GM23338 (cell line): Measurements from ENCODE around the gene C19orf47. TPM values are rescaled to one million over a fixed set of nuclear protein-coding genes. Genes with fewer than 3 reads are reported as not detected.

Experiments used
- ATAC-seq: fragments of 200-7000 bp; cut with Tn5 transposase; 3 replicates; pipeline ENCODE4 v1.9.1; 2020
- DNase-seq: peaks from one replicate; pipeline ENCODE4 v3.0.0-alpha.2; 2015; ENCODE audit warnings: low spot score
- H2AFZ ChIP-seq: fragments of 200-600 bp; sonication (generic); 2 replicates; pipeline ENCODE4 v1.8.0; 2016; ENCODE audit warnings: antibody characterized with exemption, mild to moderate bottlenecking, moderate library complexity
- H3F3A ChIP-seq: fragments of 200-600 bp; sonication (generic); replicated peaks from 2 replicates; pipeline ENCODE4 v1.8.0; 2017; ENCODE audit warnings: antibody characterized with exemption, mixed run types, low read depth
- H3K27ac ChIP-seq: fragments of 200-600 bp; sonication (generic); 2 replicates; pipeline ENCODE4 v1.6.1; 2016; ENCODE audit warnings: low read depth
- H3K27me3 ChIP-seq: fragments of 200-600 bp; sonication (generic); 2 replicates; pipeline ENCODE4 v1.8.0; 2016; ENCODE audit warnings: mild to moderate bottlenecking, mixed run types, moderate library complexity; ENCODE audit not compliant: insufficient read depth
- H3K36me3 ChIP-seq: fragments of 200-600 bp; sonication (generic); 2 replicates; pipeline ENCODE4 v1.8.0; 2016; ENCODE audit warnings: mild to moderate bottlenecking; ENCODE audit not compliant: insufficient read depth
- H3K4me1 ChIP-seq: fragments of 200-600 bp; sonication (generic); 2 replicates; pipeline ENCODE4 v1.8.0; 2016; ENCODE audit warnings: mild to moderate bottlenecking, moderate library complexity; ENCODE audit not compliant: insufficient read depth
- H3K4me2 ChIP-seq: fragments of 200-600 bp; sonication (generic); 2 replicates; pipeline ENCODE4 v1.7.1; 2017; ENCODE audit warnings: mixed run types
- H3K4me3 ChIP-seq: fragments of 200-600 bp; sonication (generic); 2 replicates; pipeline ENCODE4 v1.6.1; 2016; ENCODE audit warnings: mixed run types
- H3K79me2 ChIP-seq: fragments of 200-600 bp; sonication (generic); replicated peaks from 2 replicates; pipeline ENCODE4 v1.8.0; 2017; ENCODE audit warnings: mild to moderate bottlenecking; ENCODE audit not compliant: insufficient read depth
- H3K9me2 ChIP-seq: fragments of 200-600 bp; sonication (generic); 2 replicates; pipeline ENCODE4 v1.8.0; 2017; ENCODE audit not compliant: insufficient read depth
- H4K20me1 ChIP-seq: fragments of 200-600 bp; sonication (generic); replicated peaks from 2 replicates; pipeline ENCODE4 v1.8.0; 2017; ENCODE audit warnings: mild to moderate bottlenecking; ENCODE audit not compliant: insufficient read depth
- H3K27ac Mint-ChIP-seq: 2 replicates; pipeline ENCODE4 v1.8.0; 2020; ENCODE audit warnings: inconsistent platforms, mild to moderate bottlenecking, moderate library complexity, mixed read lengths
- H3K27me3 Mint-ChIP-seq: 3 replicates; pipeline ENCODE4 v1.8.0; 2022; ENCODE audit warnings: low read depth, mild to moderate bottlenecking, moderate library complexity, mixed read lengths, inconsistent platforms; ENCODE audit not compliant: insufficient read depth, poor library complexity
- H3K36me3 Mint-ChIP-seq: 3 replicates; pipeline ENCODE4 v1.8.0; 2021; ENCODE audit warnings: low read depth, mild to moderate bottlenecking, inconsistent platforms, moderate library complexity, mixed read lengths
- H3K4me1 Mint-ChIP-seq: 3 replicates; pipeline ENCODE4 v1.8.0; 2020; ENCODE audit warnings: mild to moderate bottlenecking, inconsistent platforms, mixed read lengths
- H3K4me3 Mint-ChIP-seq: 3 replicates; pipeline ENCODE4 v1.8.0; 2021; ENCODE audit warnings: moderate library complexity, mild to moderate bottlenecking, inconsistent platforms, mixed read lengths
- H3K9me3 Mint-ChIP-seq: 3 replicates; pipeline ENCODE4 v1.8.0; 2020; ENCODE audit warnings: moderate library complexity, mild to moderate bottlenecking, inconsistent platforms, mixed read lengths
- CREB1 ChIP-seq: fragments of 250-450 bp; sonication (Bioruptor Pico); IDR thresholded peaks from 2 replicates; pipeline ENCODE4 v1.5.0; 2020; ENCODE audit warnings: low read depth, mild to moderate bottlenecking, moderate library complexity
- EZH2 ChIP-seq: fragments of 200-600 bp; sonication (generic); IDR thresholded peaks from one replicate; pipeline ENCODE4 v1.8.0; 2017; ENCODE audit warnings: antibody characterized with exemption, mild to moderate bottlenecking, low read depth; ENCODE audit not compliant: unreplicated experiment
- EZH2phosphoT487 ChIP-seq: fragments of 200-600 bp; sonication (generic); IDR thresholded peaks from one replicate; pipeline ENCODE4 v1.8.1; 2018; ENCODE audit warnings: antibody characterized with exemption; ENCODE audit not compliant: unreplicated experiment
- JUNB ChIP-seq: IDR thresholded peaks from one replicate; pipeline ENCODE4 v1.6.1; 2016; ENCODE audit warnings: antibody characterized with exemption; ENCODE audit not compliant: unreplicated experiment
- NANOG ChIP-seq: IDR thresholded peaks from 2 replicates; pipeline ENCODE4 v1.6.1; 2016; ENCODE audit warnings: antibody characterized with exemption, borderline replicate concordance
- POLR2AphosphoS5 ChIP-seq: IDR thresholded peaks from 2 replicates; pipeline ENCODE4 v1.6.1; 2016; ENCODE audit warnings: antibody characterized with exemption, low read depth
- STAT1 ChIP-seq: IDR thresholded peaks from one replicate; pipeline ENCODE4 v1.6.1; 2016; ENCODE audit warnings: antibody characterized with exemption; ENCODE audit not compliant: unreplicated experiment
- ZNF114 ChIP-seq: fragments of 250-450 bp; sonication (Bioruptor Pico); IDR thresholded peaks from 2 replicates; pipeline ENCODE4 v1.5.0; 2020; ENCODE audit warnings: mild to moderate bottlenecking, moderate library complexity
- ZNF331 ChIP-seq: fragments of 250-450 bp; sonication (Bioruptor Pico); IDR thresholded peaks from 2 replicates; pipeline ENCODE4 v1.5.0; 2020; ENCODE audit warnings: low read depth, mild to moderate bottlenecking, moderate library complexity
- polyA plus RNA-seq: library from polyadenylated mRNA; unstranded; fragments of >200 nt; fragmentation: Nextera tagmentation; extraction: Ambion mirVana; gene quantifications from 2 replicates; pipeline ENCODE4 v1.2.1, GENCODE V29; 2016
- total RNA-seq: library from RNA; depleted of rRNA; stranded (reverse); fragments of >200 nt; shearing (Covaris generic); gene quantifications from 2 replicates; pipeline ENCODE4 v1.2.3, GENCODE V29; 2014
- TF ChIP-seq, protein P1 (sequence below): fragments of 250-450 bp; sonication (Bioruptor Pico); IDR thresholded peaks from 2 replicates; pipeline ENCODE4 v1.5.0; 2020; ENCODE audit warnings: mild to moderate bottlenecking, moderate library complexity
- TF ChIP-seq, protein P2 (sequence below), 2 experiments: fragments of 200-600 bp in 1 of 2; sonication (generic) in 1 of 2; conservative IDR thresholded peaks; 2 replicates each; pipeline versions ENCODE4 v1.5.1 to v1.6.1; 2016 to 2017; ENCODE audit warnings: antibody characterized with exemption in 2 of 2, low read depth in 2 of 2, mild to moderate bottlenecking in 2 of 2, moderate library complexity in 1 of 2
- TF ChIP-seq, protein P3 (sequence below): IDR thresholded peaks from 2 replicates; pipeline ENCODE4 v1.6.1; 2016; ENCODE audit warnings: antibody characterized with exemption
- TF ChIP-seq, protein P4 (sequence below): IDR thresholded peaks from one replicate; pipeline ENCODE4 v1.6.1; 2018; ENCODE audit warnings: antibody characterized with exemption; ENCODE audit not compliant: unreplicated experiment

The C19orf47 gene
- total and polyA plus RNA-seq, 2 experiments from 2014 or later: 13.1 to 26.6 TPM

DNA sequence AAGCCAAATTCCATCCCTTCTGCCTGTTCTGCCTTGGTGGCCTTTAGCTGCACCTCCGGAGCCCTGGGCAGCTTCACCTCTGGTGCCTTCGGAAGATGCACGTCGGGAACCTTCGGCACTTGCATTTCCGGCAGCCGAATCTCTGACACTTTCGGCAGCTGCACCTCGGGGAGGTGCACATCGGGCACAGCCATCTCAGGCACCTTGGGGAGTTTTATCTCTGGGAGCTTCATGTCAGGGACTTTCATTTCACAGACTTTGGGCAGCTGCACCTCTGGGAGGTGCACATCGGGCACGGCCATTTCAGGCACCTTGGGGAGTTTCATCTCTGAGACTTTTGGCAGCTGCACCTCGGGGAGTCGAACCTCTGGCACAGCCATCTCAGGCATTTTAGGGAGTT lies 47.8 kb upstream of the C19orf47 start:
- no peak for DNase-seq
- H3K36me3 Mint-ChIP-seq: no peaks in the 10 kb centered on the region
- Histone ChIP-seq H4K20me1 (no peaks in the 10 kb centered on the region), H3K27me3 (peaks cover 16% of the 10 kb centered on the region), H3K79me2 (no peaks in the 10 kb centered on the region), H3K4me2 (no peak overlapping the region), H3K4me3 (no peak overlapping the region), H3K4me1 (no peaks in the 10 kb centered on the region), H2AFZ (no peak overlapping the region), H3F3A (peaks cover 4% of the 10 kb centered on the region), H3K36me3 (no peaks in the 10 kb centered on the region), H3K27ac (no peak overlapping the region), H3K9me2 (no peaks in the 10 kb centered on the region)
- TF ChIP-seq, protein P1, sequence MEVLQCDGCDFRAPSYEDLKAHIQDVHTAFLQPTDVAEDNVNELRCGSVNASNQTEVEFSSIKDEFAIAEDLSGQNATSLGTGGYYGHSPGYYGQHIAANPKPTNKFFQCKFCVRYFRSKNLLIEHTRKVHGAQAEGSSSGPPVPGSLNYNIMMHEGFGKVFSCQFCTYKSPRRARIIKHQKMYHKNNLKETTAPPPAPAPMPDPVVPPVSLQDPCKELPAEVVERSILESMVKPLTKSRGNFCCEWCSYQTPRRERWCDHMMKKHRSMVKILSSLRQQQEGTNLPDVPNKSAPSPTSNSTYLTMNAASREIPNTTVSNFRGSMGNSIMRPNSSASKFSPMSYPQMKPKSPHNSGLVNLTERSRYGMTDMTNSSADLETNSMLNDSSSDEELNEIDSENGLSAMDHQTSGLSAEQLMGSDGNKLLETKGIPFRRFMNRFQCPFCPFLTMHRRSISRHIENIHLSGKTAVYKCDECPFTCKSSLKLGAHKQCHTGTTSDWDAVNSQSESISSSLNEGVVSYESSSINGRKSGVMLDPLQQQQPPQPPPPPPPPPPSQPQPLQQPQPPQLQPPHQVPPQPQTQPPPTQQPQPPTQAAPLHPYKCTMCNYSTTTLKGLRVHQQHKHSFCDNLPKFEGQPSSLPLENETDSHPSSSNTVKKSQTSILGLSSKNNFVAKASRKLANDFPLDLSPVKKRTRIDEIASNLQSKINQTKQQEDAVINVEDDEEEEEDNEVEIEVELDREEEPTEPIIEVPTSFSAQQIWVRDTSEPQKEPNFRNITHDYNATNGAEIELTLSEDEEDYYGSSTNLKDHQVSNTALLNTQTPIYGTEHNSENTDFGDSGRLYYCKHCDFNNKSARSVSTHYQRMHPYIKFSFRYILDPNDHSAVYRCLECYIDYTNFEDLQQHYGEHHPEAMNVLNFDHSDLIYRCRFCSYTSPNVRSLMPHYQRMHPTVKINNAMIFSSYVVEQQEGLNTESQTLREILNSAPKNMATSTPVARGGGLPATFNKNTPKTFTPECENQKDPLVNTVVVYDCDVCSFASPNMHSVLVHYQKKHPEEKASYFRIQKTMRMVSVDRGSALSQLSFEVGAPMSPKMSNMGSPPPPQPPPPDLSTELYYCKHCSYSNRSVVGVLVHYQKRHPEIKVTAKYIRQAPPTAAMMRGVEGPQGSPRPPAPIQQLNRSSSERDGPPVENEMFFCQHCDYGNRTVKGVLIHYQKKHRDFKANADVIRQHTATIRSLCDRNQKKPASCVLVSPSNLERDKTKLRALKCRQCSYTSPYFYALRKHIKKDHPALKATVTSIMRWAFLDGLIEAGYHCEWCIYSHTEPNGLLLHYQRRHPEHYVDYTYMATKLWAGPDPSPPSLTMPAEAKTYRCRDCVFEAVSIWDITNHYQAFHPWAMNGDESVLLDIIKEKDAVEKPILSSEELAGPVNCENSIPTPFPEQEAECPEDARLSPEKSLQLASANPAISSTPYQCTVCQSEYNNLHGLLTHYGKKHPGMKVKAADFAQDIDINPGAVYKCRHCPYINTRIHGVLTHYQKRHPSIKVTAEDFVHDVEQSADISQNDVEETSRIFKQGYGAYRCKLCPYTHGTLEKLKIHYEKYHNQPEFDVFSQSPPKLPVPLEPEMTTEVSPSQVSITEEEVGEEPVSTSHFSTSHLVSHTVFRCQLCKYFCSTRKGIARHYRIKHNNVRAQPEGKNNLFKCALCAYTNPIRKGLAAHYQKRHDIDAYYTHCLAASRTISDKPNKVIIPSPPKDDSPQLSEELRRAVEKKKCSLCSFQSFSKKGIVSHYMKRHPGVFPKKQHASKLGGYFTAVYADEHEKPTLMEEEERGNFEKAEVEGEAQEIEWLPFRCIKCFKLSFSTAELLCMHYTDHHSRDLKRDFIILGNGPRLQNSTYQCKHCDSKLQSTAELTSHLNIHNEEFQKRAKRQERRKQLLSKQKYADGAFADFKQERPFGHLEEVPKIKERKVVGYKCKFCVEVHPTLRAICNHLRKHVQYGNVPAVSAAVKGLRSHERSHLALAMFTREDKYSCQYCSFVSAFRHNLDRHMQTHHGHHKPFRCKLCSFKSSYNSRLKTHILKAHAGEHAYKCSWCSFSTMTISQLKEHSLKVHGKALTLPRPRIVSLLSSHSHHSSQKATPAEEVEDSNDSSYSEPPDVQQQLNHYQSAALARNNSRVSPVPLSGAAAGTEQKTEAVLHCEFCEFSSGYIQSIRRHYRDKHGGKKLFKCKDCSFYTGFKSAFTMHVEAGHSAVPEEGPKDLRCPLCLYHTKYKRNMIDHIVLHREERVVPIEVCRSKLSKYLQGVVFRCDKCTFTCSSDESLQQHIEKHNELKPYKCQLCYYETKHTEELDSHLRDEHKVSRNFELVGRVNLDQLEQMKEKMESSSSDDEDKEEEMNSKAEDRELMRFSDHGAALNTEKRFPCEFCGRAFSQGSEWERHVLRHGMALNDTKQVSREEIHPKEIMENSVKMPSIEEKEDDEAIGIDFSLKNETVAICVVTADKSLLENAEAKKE (CRISPR knock-in tag): no peak
- no peak for TF ChIP-seq NANOG
- TF ChIP-seq CREB1 (CRISPR knock-in tag): no peak
- TF ChIP-seq POLR2AphosphoS5: no peak
- no peak for TF ChIP-seq EZH2phosphoT487
- TF ChIP-seq, protein P2, sequence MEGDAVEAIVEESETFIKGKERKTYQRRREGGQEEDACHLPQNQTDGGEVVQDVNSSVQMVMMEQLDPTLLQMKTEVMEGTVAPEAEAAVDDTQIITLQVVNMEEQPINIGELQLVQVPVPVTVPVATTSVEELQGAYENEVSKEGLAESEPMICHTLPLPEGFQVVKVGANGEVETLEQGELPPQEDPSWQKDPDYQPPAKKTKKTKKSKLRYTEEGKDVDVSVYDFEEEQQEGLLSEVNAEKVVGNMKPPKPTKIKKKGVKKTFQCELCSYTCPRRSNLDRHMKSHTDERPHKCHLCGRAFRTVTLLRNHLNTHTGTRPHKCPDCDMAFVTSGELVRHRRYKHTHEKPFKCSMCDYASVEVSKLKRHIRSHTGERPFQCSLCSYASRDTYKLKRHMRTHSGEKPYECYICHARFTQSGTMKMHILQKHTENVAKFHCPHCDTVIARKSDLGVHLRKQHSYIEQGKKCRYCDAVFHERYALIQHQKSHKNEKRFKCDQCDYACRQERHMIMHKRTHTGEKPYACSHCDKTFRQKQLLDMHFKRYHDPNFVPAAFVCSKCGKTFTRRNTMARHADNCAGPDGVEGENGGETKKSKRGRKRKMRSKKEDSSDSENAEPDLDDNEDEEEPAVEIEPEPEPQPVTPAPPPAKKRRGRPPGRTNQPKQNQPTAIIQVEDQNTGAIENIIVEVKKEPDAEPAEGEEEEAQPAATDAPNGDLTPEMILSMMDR (conservative IDR thresholded peaks at IDR 0.05; ENCODE audit: low read depth in 2 of 2): no peak
- no peak for TF ChIP-seq EZH2
- TF ChIP-seq ZNF114: no peak
- no peak for TF ChIP-seq ZNF331 (CRISPR knock-in tag)
- TF ChIP-seq, protein P3, sequence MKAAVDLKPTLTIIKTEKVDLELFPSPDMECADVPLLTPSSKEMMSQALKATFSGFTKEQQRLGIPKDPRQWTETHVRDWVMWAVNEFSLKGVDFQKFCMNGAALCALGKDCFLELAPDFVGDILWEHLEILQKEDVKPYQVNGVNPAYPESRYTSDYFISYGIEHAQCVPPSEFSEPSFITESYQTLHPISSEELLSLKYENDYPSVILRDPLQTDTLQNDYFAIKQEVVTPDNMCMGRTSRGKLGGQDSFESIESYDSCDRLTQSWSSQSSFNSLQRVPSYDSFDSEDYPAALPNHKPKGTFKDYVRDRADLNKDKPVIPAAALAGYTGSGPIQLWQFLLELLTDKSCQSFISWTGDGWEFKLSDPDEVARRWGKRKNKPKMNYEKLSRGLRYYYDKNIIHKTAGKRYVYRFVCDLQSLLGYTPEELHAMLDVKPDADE: no peak
- TF ChIP-seq, protein P4, sequence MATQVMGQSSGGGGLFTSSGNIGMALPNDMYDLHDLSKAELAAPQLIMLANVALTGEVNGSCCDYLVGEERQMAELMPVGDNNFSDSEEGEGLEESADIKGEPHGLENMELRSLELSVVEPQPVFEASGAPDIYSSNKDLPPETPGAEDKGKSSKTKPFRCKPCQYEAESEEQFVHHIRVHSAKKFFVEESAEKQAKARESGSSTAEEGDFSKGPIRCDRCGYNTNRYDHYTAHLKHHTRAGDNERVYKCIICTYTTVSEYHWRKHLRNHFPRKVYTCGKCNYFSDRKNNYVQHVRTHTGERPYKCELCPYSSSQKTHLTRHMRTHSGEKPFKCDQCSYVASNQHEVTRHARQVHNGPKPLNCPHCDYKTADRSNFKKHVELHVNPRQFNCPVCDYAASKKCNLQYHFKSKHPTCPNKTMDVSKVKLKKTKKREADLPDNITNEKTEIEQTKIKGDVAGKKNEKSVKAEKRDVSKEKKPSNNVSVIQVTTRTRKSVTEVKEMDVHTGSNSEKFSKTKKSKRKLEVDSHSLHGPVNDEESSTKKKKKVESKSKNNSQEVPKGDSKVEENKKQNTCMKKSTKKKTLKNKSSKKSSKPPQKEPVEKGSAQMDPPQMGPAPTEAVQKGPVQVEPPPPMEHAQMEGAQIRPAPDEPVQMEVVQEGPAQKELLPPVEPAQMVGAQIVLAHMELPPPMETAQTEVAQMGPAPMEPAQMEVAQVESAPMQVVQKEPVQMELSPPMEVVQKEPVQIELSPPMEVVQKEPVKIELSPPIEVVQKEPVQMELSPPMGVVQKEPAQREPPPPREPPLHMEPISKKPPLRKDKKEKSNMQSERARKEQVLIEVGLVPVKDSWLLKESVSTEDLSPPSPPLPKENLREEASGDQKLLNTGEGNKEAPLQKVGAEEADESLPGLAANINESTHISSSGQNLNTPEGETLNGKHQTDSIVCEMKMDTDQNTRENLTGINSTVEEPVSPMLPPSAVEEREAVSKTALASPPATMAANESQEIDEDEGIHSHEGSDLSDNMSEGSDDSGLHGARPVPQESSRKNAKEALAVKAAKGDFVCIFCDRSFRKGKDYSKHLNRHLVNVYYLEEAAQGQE: no peak
- TF ChIP-seq STAT1: no peak
- no peak for TF ChIP-seq JUNB
- no peak overlapping the region for H3K27ac Mint-ChIP-seq
- H3K27me3 Mint-ChIP-seq: peaks cover 25% of the 10 kb centered on the region
- no peaks in the 10 kb centered on the region; the same call in 2 of the 3 replicates for H3K9me3 Mint-ChIP-seq
- no peak for ATAC-seq
- H3K4me1 Mint-ChIP-seq: peaks cover 16% of the 10 kb centered on the region
- H3K4me3 Mint-ChIP-seq: no peak overlapping the region
